HG03196 (cell line): ENCODE data around the gene ECPAS.
"Not testable (repeated sequence)": the region's sequence is repeated elsewhere in the genome, so short reads cannot be mapped to it uniquely, and the experiment has no call there.

ENCODE experiments used
- ATAC-seq: cut with Tn5 transposase; IDR thresholded peaks from one replicate; pipeline ENCODE4 v1.9.1; 2021; ENCODE audit not compliant: unreplicated experiment

Gene ECPAS

DNA sequence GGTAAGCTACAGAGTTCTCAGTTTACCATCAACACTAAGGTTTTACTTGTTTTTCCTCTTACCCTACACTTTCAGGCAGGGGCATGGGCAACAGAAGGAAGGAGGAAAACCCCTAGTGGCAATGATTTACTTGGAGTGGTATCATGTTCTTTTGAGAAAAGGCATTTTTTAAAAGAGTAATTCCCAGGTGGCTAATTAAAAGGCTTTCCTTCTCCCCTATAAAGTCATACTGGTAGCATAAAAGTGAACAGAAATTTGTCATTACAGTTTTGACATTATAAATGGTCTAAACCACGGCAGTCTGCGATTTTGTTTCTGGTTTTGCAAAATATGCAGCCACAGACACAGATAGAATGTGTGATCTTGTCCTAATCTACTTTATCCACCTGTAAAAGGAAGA lies 123.3 kb downstream of the ECPAS start:
- no peak for ATAC-seq

DNA sequence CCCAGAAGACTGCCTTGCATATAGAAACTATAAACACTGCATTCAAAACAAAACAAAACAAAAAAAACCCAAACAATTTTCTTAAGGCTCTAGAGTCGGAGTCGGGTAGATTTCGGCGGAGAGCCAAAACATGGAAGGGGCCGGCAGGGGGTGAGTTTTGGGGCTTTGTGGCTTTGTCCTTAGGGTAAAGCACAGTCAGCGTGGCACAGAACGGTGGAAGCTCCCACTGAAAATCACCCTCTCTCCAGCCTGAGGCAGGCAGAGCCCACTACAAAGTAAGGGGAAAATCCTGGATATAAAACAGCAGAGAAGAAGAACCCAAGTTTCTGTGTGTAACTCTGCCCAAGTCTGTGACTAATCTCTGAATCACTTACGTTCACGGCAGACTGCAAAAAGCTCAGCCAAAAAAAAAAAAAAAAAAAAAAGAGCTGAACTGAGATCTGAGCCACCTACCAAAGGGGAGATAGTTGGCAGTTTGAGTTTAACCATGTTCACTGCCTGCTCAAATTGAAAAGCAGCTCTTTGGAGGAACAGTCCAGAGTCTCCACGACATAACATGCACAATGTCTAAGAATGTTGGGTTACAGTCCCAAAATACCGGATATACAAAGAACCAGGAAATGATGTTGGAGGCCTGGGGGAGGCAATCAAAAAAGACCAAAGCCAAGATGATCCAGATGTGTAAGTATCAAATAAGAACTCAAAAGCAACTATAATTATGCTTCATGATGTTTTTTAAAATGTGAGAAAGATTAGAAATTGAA lies 127.5 kb downstream of the ECPAS start:
- no peak for ATAC-seq

DNA sequence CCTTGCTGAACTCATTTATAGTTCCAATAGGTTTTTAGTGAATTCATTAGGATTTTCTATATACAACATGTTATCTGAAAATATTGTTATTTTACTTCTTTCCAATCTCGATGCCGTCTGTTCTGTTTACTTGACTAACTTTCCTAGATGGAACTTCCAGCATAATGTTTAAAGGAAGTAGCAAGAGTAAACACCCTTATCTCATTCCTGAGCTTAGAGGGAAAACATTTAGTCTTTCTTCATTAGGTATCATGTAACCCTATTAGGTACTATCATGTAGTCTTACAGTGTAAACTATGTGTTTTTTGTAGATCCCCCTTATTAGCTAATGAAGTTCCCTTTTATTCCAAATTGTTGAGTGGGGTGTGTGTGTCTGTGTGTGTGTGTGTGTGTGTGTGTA lies 131.6 kb downstream of the ECPAS start:
- no peak for ATAC-seq

DNA sequence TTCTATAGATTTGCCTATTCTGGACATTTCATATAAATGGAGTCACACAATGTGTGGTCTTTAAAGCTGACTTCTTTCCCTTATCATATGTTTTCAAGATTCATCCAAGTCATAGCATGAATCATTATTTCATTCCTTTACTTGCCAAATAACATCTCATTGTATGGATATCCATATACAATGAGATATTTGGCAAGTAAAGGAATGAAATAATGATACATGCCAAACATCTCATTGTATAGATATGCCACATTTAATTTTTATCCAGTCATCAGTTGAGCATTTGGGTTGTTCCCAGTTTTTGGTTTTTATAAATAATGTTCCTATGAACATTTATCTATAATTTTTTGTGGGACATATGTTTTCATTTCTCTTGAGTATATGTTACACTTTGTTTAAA lies 133.6 kb downstream of the ECPAS start:
- ATAC-seq, result no peak

DNA sequence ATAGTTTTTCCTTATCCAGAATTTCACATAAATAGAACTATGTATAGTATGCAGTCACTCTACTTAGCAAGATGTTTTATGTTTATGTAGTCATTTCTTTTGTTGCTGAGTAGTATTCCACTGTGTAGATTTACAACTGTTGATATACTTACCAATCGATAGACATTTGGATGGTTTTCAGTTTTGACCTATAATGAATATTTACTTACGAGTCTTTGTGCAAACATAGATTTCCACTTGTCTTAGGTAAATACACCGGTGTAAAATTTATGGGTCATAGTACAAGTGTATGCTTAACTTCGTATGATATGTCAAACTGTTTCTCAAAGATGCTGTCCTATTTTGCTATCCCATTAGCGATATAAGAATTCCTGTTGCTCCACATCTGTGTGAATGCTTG lies 134.4 kb downstream of the ECPAS start:
- no peak for ATAC-seq

DNA sequence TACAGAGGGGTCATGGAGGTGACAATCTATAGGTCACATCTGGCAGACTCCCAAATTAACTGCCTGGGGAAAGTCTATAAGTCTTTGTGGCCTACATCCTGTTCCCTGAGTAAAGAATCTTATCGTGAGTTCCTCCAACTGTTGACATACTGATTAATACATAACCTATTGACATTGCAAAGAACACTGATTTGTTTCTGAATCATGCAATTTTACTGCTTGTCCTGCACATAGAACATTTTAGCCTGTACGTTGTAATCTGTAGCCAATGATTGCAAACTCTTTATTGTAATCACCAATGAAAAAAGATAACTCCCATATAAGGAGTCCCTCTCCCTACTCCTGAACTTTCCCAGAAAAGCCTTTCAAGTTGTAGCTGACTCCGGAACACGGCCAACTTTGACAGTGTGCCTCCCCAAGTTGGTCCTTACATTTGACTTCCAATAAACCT lies 135.3 kb downstream of the ECPAS start:
- ATAC-seq, result no peak

DNA sequence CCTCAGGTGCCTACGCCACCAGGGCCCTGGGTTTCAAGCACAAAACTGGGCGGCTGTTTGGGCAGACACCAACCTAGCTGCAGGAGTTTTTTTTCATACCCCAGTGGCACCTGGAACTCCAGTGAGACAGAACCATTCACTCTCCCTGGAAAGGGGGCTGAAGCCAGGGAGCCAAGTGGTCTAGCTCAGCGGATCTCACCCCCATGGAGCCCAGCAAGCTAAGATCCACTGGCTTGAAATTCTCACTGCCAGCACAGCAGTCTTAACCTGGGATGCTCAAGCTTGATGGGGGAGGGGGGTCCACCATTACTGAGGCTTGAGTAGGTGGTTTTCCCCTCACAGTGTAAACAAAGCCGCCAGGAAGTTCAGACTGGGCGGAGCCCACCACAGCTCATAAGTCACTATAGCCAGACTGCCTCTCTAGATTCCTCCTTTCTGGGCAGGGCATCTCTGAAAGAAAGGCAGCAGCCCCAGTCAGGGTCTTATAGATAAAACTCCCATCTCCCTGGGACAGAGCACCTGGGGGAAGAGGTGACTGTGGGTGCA lies 149.8 kb downstream of the ECPAS start:
- ATAC-seq, result not testable (repeated sequence)

DNA sequence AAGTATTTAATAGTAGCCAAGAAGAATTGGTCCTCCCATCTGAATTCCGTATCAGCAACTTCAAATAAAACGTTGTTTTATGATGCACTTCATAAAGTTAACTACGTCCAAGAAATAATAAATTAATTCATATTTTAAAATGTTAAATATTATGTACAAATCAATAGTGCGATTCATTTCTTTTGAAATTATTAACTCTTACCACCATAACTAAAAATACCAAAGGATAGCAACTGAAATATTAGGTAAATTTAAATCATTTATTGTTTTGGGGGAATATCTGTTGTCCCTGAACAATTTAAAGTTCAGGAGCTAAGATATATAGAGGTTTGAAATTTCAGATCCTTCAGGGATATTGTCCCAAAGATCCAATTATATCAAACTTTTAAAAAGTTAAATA lies 154.1 kb downstream of the ECPAS start, which contains the start of gene OR2K2:
OR2K2 (minus strand) TSS at position 101 of the 400 bp plus-strand sequence. CDS start 1,791 bp downstream, outside the sequence.
- ATAC-seq, result no peak

DNA sequence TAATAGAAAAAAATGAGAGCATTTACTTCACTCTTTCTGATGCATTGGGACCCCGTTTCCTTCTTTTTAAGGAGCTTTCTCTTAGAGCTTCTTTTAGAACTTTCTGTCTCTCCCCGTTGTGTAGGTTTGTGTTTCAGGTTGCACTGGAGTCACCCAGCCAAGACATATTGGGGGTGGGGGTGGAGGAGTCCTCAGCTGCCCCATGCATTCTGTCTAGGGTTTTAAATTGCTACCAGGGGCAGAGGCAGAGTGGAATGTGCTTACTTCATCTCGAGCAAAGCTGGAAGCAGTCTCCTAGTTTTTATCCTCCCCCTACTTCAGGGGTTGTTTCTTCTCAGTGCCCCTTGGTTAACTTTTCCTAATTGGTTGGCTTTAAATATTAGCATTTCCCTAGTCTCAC lies 163.6 kb downstream of the ECPAS start:
- ATAC-seq, result no peak

DNA sequence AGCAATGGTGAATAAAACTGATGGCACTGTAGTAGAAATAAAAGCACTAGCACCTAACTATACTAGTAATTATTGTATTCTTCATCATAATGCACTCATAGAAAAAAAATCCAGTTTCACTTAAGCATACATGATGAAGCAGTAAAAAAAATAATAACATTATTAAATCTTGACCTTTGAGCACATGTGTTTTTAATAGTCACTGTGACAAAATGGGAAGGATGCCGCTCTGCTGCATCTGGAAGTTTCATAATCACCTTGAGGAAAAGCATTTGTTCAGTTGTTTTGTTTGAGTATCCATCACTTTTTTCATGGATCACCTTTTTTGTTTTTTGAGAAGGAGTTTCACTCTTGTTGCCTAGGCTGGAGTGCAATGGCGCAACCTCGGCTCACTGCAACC lies 167.4 kb downstream of the ECPAS start:
- ATAC-seq, result no peak
